ENCODE data around the gene PSRC1. TPM values are rescaled to one million over a fixed set of nuclear protein-coding genes. Genes with fewer than 3 reads are reported as not detected.

PSRC1 gene
- total RNA-seq, 1 experiment from 2014 or later = 21.3 TPM

DNA sequence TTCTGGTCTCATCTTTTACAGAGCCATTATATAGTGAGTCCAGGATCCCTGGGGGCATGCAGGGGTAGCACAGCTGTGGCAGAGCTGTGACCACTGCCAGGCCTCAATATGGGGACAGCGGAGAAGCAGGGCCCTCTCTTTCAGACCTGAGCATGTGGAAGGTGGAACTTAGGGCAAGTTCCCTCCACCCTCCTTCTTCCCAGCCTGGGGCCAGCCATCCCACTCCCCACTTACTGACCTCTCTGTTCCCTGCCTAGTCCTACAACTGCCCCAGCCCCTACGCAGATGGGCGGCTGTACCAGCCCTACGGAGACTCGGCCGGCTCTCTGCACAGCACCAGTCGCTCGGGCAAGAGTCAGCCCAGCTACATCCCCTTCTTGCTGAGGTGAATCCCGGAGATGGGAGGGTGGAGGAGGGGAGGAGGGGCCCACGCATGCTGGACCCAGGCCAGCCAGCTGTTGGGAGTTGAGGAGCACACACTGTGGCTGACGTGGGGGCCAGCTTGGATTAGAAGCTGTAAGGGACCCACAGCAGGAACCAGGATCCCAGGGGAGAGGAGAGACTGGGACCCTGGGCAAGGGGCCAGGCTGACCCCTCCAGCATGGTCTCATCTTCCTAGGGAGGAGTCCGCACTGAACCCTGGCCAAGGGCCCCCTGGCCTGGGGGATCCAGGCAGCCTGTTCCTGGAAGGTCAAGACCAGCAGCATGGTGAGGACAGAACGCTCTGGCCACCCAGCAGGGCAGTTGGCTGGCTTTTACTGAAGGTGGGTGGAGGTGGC is 10.7 kb downstream of the PSRC1 start:
- Mint-ChIP-seq H3K4me3 (ENCODE audit: low read depth, unreplicated experiment) (no peak overlapping the region), H3K4me1 (ENCODE audit: low read depth, unreplicated experiment) (peaks cover 25% of the 10 kb centered on the region), H3K27me3 (ENCODE audit: unreplicated experiment) (no peaks in the 10 kb centered on the region), H3K9me3 (ENCODE audit: low read depth, unreplicated experiment) (peaks cover 2% of the 10 kb centered on the region), H3K27ac (ENCODE audit: unreplicated experiment) (no peak overlapping the region), H3K36me3 (ENCODE audit: insufficient read depth, unreplicated experiment) (peaks cover 31% of the 10 kb centered on the region)
- BruUV-seq (replicated peaks) = no TSS peak
- DNase-seq = no peak
- CTCF ChIA-PET = no interaction called here
- TF ChIP-seq, protein P1, sequence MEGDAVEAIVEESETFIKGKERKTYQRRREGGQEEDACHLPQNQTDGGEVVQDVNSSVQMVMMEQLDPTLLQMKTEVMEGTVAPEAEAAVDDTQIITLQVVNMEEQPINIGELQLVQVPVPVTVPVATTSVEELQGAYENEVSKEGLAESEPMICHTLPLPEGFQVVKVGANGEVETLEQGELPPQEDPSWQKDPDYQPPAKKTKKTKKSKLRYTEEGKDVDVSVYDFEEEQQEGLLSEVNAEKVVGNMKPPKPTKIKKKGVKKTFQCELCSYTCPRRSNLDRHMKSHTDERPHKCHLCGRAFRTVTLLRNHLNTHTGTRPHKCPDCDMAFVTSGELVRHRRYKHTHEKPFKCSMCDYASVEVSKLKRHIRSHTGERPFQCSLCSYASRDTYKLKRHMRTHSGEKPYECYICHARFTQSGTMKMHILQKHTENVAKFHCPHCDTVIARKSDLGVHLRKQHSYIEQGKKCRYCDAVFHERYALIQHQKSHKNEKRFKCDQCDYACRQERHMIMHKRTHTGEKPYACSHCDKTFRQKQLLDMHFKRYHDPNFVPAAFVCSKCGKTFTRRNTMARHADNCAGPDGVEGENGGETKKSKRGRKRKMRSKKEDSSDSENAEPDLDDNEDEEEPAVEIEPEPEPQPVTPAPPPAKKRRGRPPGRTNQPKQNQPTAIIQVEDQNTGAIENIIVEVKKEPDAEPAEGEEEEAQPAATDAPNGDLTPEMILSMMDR (IDR thresholded peaks at IDR 0.05; ENCODE audit: unreplicated experiment) = no peak
- intact Hi-C loops (cut with micrococcal nuclease; ENCODE audit: unreplicated experiment) = no loop called here

DNA sequence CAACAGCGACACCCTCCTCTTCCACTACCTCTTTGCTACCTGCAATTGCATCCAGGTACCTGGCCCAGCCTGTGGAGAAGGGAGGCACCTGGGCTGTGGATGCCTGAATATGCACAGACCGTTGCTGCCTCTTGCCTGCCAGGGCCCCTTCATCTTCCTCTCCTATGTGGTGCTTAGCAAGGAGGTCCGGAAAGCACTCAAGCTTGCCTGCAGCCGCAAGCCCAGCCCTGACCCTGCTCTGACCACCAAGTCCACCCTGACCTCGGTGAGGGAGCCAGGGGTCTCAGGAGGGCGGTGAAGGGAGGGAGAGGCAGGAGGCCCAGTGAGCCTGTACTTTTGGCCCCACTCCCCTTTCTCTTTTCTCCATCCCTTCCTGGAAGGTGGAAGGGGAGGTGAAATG is 11.5 kb downstream of the PSRC1 start:
- TF ChIP-seq, protein P1 (IDR thresholded peaks at IDR 0.05; ENCODE audit: unreplicated experiment) = no peak
- no peak for DNase-seq
- no TSS peak for BruUV-seq (replicated peaks)
- intact Hi-C loops (cut with micrococcal nuclease; ENCODE audit: unreplicated experiment) = no loop called here
- CTCF ChIA-PET = no interaction called here
- H3K27me3 Mint-ChIP-seq (ENCODE audit: unreplicated experiment) = no peaks in the 10 kb centered on the region
- H3K27ac Mint-ChIP-seq (ENCODE audit: unreplicated experiment) = no peak overlapping the region
- peaks cover 2% of the 10 kb centered on the region for H3K9me3 Mint-ChIP-seq (ENCODE audit: low read depth, unreplicated experiment)
- H3K4me1 Mint-ChIP-seq (ENCODE audit: low read depth, unreplicated experiment) = peaks cover 21% of the 10 kb centered on the region
- H3K4me3 Mint-ChIP-seq (ENCODE audit: low read depth, unreplicated experiment) = no peak overlapping the region
- H3K36me3 Mint-ChIP-seq (ENCODE audit: insufficient read depth, unreplicated experiment) = peaks cover 31% of the 10 kb centered on the region

DNA sequence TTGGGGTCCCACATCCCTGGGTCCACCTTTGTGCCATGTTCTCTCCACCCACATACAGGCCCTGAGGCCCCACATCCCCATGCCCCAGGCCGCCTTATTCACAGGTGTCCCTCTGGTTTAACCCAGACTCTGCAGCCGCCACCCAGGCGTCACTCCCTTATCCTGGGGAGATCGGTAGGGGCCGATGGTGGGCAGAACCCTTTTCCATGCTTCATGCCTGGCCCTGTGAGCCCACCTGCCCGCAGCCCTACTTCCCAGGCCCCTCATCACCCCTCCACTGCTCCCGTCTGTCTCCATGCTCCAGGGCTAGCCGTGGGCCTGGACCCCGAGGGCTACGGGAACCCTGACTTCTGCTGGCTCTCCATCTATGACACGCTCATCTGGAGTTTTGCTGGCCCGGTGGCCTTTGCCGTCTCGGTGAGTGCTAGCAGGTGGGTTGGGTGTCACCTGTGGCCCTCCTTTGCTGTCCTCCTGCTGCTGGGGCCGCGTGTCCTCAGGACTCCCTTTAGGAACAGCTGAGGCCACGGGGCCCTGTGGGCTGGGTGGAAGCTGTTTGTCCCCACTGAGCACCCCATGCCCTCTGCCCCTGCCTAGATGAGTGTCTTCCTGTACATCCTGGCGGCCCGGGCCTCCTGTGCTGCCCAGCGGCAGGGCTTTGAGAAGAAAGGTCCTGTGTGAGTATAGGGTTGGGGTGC is 12.2 kb downstream of the PSRC1 start:
- H3K36me3 Mint-ChIP-seq (ENCODE audit: insufficient read depth, unreplicated experiment) = peaks cover 31% of the 10 kb centered on the region
- H3K4me3 Mint-ChIP-seq (ENCODE audit: low read depth, unreplicated experiment) = no peak overlapping the region
- H3K27ac Mint-ChIP-seq (ENCODE audit: unreplicated experiment) = no peak overlapping the region
- CTCF ChIA-PET = no interaction called here
- H3K27me3 Mint-ChIP-seq (ENCODE audit: unreplicated experiment) = no peaks in the 10 kb centered on the region
- no TSS peak for BruUV-seq (replicated peaks)
- peaks cover 2% of the 10 kb centered on the region for H3K9me3 Mint-ChIP-seq (ENCODE audit: low read depth, unreplicated experiment)
- H3K4me1 Mint-ChIP-seq (ENCODE audit: low read depth, unreplicated experiment) = peaks cover 20% of the 10 kb centered on the region
- TF ChIP-seq, protein P1 (IDR thresholded peaks at IDR 0.05; ENCODE audit: unreplicated experiment) = no peak
- intact Hi-C loops (cut with micrococcal nuclease; ENCODE audit: unreplicated experiment) = no loop called here
- DNase-seq = no peak

DNA sequence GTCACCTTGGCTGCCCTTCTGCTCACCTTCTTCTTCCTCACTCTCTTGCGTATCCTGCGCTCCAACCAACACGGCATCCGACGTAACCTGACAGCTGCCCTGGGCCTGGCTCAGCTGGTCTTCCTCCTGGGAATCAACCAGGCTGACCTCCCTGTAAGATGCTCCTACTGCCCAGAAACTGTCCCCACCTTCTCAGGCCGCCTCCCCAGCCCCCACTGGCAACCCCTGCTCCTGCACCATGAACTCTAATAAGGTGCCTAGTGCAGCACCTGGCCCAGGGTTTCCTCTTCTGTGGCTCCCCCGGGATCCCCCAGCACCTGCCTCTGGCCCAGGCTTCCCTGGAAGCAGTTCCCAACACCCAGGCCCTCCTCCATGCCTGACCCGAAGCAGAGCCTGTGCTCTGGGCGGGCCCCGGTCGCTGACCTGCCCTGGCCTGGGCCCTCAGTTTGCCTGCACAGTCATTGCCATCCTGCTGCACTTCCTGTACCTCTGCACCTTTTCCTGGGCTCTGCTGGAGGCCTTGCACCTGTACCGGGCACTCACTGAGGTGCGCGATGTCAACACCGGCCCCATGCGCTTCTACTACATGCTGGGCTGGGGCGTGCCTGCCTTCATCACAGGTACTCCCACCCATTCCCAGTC is 12.8 kb downstream of the PSRC1 start:
- no peak for DNase-seq
- TF ChIP-seq, protein P1 (IDR thresholded peaks at IDR 0.05; ENCODE audit: unreplicated experiment) = no peak
- Mint-ChIP-seq H3K4me1 (ENCODE audit: low read depth, unreplicated experiment) (peaks cover 13% of the 10 kb centered on the region), H3K27me3 (ENCODE audit: unreplicated experiment) (no peaks in the 10 kb centered on the region), H3K27ac (ENCODE audit: unreplicated experiment) (no peak overlapping the region), H3K9me3 (ENCODE audit: low read depth, unreplicated experiment) (peaks cover 2% of the 10 kb centered on the region), H3K4me3 (ENCODE audit: low read depth, unreplicated experiment) (no peak overlapping the region), H3K36me3 (ENCODE audit: insufficient read depth, unreplicated experiment) (peaks cover 25% of the 10 kb centered on the region)
- intact Hi-C loops (cut with micrococcal nuclease; ENCODE audit: unreplicated experiment) = no loop called here
- CTCF ChIA-PET = no interaction called here
- BruUV-seq (replicated peaks) = no TSS peak

Data from Calu3 (cell line).